Femur (tissue), 1 donor: Measurements from ENCODE around the gene PLCXD3.
"Not testable (repeated sequence)": the region's sequence is repeated elsewhere in the genome, so short reads cannot be mapped to it uniquely, and the experiment has no call there.

Experiments used
- DNase-seq: peaks from one replicate; pipeline ENCODE4 v3.0.0-alpha.2; 2017

Gene PLCXD3

DNA sequence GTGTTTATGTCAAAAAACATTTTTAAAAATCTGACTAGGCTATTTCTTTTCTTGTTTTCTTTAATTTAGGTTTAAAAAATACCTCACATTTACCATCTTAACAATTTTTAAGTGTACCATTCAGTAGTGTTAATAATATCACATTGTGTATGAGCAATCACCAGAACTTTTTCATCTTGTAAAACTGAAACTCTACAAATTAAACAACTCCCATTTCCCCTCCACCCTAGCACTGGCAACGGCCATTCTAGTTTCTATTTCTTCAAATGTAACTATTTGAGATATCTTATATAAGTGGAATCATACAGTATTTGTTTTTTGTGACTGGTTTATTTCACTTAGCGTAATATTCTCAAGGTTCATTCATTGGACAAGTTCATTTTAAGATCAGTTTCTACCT is 27.7 kb downstream of the PLCXD3 start:
- no peak for DNase-seq

GRCh38 chr5:41482173-41482572 is 28.2 kb downstream of the PLCXD3 start:
- DNase-seq = no peak

GRCh38 chr5:41471571-41472208 is 38.7 kb downstream of the PLCXD3 start:
- not testable (repeated sequence) for DNase-seq

DNA sequence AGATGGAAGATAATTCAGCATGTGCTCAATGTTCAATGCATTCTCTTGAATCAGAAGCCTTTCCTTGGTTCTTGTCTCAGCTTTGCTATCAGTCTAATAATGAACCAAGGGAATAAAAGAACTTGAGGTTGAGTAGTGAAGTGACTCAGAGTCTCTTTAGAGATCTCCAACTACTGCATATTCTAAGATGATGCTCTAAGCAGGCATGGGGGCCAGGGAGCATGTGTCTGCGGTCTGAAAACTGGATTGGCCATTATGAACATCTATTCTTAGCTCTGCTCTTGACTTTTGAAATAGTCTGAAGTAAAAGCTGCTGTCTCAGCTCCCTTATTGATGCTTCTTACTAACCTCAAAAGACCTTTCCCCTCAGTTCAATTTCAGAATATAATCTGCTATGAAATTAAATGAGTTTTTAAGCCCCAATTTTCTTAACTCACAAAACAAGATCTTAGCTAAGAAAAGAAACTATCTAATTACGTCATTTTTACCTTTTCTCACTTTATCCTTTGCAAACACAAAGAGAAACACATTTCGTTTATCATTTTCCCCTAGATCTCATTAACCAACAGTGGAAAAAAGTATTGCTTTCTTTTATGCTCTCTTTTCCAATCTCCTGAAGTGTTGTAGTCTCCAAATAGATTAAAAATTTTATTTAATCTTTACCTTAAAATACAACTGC is 44.8 kb downstream of the PLCXD3 start:
- DNase-seq = no peak

- no peak for DNase-seq
Observed at GRCh38 chr5:41459557-41459956, 50.8 kb downstream of the PLCXD3 start.

DNA sequence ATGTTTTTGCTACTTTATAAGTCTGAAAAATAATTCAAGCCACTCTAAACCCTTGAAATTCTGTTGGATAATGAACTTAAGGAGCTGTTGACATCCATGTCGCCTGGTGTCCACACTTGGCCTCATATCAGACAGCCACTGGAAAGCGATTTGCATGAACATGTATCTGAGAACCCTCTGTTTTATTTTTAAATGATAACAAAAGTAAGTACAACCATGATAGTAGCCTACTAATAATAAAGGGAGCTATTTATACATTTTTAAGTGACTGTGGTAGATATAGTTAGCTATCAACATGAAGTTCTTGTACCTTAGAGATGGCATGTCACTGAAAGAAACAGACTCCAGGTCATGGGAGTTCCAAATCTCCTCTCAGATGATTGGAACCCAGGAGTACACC is 53.3 kb downstream of the PLCXD3 start:
- no peak for DNase-seq

GRCh38 chr5:41452506-41452905 is 57.9 kb downstream of the PLCXD3 start:
- no peak for DNase-seq

- DNase-seq = no peak
Observed at GRCh38 chr5:41447650-41448510, 62.5 kb downstream of the PLCXD3 start.

GRCh38 chr5:41445937-41446563 is 64.4 kb downstream of the PLCXD3 start:
- no peak for DNase-seq

GRCh38 chr5:41435276-41435675 is 75.1 kb downstream of the PLCXD3 start:
- no peak for DNase-seq

DNA sequence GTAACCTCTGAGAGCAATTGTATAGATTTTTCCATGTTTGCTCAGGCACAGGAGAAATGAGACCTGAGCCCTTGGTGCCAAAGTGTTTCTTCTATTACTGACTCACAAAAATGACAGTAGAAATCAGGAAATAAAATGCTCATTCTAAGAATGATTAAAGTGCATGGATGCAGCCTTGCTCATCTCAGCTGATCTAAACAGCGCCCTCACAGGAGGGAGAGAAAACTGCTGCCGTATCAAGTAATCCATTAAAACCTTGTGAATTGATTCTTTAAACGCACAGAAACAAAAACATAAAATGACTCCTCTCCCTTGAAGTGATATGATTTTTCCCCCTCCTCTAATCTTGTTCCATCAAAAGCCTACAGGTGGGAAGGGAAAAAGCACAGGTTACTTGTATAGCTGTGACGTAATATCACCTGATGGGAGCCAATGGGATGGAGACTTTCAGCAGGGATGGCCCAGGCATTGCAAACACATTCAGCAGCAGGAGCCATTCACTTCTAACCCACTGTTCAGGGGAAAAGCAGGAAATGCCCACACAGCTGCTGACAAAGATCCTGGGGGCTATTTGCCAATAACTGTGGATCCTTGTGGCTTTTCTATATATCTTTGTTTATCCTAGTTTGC is 76.7 kb downstream of the PLCXD3 start:
- DNase-seq = no peak

GRCh38 chr5:41432481-41433253 is 77.7 kb downstream of the PLCXD3 start:
- no peak for DNase-seq

DNA sequence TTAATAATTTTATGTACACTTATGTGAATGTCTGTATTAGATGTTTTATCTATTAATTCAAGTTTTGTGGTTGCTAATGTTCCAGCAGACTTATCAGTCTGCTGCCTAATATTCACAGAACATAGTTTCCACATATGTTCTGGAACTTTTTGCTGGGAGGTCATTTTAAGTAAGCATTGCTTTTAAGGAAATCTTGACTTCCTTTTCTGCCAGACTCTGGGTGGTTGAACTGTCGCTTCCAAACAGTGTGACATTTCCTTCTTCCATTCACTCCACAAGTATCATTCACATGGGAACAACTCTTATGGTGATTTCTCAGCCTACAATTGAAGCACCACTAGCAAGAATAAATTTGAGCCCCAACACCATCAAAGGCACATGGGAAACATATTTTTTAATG is 82.9 kb downstream of the PLCXD3 start:
- no peak for DNase-seq

DNA sequence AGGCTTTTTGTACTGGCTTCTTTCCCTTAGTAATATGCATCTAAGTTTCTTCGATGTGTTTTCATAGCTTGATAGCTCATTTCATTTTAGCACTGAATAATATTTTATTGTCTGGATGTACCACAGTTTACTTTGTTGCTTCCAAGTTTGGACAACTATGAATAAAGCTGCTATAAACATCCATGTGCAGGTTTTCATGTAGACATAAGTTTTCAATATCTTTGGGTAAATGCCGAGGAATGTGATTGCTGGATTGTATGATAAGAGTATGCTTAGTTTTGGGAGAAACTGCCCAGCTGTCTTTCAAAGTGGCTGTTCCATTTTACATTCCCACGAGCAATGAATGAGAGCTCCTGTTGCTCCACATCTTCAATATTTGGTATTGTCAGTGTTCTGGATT is 84.7 kb downstream of the PLCXD3 start:
- no peak for DNase-seq

GRCh38 chr5:41420492-41421067 is 89.8 kb downstream of the PLCXD3 start:
- no peak for DNase-seq

DNA sequence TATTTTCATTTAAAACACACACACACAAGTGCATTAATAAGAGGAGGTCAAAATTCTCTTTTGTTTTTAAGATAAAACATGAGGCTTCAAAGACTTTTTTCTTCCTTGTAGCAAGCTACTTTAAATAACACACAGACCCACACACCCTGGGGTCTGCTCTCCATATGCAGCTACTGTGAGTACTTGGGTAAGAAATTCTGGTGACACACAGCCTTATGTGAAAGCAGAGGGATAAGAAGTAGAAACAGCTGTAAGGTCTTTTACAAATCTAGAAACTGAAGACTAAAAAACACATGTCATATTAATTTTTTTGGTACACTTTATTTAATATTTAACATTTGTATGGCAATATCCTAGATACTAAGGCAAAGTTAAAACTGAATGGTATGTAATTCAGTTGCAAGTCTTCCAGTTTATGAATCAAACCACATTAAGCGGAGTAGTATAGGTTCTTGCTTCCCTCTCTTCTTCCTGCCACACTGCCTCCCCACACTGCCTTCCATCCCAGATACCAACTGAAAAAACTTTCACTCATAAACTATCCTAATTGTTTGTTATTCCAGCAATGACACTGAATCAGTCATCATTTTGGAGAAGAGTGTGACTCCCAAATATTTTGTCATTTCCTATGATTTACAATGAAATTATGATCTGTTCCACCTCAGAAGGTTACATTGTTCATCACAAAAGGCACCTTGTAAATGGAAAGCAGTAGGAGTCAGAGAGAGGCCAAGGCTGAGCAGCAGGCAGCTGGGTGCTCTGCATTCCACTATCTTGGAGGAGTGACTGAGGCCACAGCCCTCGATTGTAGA is 92.0 kb downstream of the PLCXD3 start:
- no peak for DNase-seq

DNA sequence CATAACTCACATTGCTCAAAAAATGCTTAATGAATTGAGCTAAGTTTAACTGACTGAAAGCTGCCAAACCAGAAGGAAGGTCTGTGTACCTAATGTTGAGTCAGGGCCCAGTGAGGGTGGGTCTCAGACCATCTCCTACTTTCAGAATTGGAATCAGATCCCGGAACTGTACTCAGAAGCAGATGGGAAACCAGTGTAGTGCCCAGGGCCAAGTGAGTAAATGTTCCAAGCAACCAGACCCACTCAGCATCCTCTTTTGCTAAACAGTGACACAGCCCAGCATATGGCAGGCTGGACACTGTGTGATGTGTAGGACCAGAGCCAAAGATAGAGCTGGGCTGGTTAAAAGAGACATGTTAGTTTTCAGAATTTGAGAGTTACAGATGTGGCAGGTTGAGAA is 94.1 kb downstream of the PLCXD3 start:
- DNase-seq = no peak

DNA sequence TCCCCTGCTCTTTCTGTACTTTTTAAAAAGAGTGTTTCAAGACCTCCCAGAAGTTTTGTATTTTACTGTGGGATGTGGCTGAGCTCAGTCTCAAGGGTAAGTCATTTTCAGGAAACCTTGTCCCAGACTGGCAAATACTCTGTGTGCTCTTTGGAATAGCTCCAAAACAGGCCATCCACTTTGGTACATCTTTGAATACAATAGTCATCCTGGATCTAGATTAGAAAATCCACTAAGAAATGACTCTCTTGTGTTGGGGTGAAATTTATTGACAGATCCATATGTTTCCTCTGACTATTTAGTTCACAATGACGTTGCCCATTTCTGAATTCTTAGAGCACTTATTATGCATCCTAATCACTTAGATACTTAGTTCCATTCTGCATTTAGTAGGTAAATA is 95.2 kb downstream of the PLCXD3 start:
- no peak for DNase-seq

GRCh38 chr5:41414598-41414997 is 95.8 kb downstream of the PLCXD3 start:
- DNase-seq = no peak

- no peak for DNase-seq
Observed at GRCh38 chr5:41413074-41413473, 97.3 kb downstream of the PLCXD3 start.

DNA sequence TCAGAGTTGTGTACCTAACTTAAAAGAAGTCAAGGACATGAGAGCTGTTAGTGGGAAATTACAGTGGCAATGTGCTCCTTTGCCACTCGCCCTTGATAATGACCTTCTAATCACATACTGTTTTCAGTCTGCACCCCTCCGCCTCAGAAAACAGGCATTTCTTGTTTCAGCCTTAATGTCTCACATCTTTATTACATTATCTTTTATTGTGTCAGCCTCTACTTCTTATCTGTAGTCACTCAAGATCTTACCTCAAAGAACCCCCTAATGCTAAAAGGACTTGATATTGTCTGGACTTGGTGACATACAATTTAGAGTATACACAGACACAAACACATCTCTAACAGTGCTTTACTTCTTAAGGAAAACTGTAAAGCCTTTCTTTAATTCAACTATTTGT is 97.9 kb downstream of the PLCXD3 start:
- DNase-seq = no peak
